ENCODE results near the gene PSKH1. TPM values are rescaled to one million over a fixed set of nuclear protein-coding genes. Genes with fewer than 3 reads are reported as not detected.

The PSKH1 gene
- total and polyA plus RNA-seq, 9 of the 15 experiments (the other 6 are each of a cell fraction or from before 2014, with no cell fraction given), result 0.96 to 20.9 (median 9.4) TPM

- TF ChIP-seq, protein P1, sequence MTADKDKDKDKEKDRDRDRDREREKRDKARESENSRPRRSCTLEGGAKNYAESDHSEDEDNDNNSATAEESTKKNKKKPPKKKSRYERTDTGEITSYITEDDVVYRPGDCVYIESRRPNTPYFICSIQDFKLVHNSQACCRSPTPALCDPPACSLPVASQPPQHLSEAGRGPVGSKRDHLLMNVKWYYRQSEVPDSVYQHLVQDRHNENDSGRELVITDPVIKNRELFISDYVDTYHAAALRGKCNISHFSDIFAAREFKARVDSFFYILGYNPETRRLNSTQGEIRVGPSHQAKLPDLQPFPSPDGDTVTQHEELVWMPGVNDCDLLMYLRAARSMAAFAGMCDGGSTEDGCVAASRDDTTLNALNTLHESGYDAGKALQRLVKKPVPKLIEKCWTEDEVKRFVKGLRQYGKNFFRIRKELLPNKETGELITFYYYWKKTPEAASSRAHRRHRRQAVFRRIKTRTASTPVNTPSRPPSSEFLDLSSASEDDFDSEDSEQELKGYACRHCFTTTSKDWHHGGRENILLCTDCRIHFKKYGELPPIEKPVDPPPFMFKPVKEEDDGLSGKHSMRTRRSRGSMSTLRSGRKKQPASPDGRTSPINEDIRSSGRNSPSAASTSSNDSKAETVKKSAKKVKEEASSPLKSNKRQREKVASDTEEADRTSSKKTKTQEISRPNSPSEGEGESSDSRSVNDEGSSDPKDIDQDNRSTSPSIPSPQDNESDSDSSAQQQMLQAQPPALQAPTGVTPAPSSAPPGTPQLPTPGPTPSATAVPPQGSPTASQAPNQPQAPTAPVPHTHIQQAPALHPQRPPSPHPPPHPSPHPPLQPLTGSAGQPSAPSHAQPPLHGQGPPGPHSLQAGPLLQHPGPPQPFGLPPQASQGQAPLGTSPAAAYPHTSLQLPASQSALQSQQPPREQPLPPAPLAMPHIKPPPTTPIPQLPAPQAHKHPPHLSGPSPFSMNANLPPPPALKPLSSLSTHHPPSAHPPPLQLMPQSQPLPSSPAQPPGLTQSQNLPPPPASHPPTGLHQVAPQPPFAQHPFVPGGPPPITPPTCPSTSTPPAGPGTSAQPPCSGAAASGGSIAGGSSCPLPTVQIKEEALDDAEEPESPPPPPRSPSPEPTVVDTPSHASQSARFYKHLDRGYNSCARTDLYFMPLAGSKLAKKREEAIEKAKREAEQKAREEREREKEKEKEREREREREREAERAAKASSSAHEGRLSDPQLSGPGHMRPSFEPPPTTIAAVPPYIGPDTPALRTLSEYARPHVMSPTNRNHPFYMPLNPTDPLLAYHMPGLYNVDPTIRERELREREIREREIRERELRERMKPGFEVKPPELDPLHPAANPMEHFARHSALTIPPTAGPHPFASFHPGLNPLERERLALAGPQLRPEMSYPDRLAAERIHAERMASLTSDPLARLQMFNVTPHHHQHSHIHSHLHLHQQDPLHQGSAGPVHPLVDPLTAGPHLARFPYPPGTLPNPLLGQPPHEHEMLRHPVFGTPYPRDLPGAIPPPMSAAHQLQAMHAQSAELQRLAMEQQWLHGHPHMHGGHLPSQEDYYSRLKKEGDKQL (CRISPR knock-in tag; IDR thresholded peaks at IDR 0.05; ENCODE audit: borderline replicate concordance), result no peak; the same call in 1 of the 2 replicates
- peak; percentile 94 for TF ChIP-seq U2AF1 (optimal IDR thresholded peaks at IDR 0.05; ENCODE audit: low read depth, low read length)
- TF ChIP-seq ZEB2 (IDR thresholded peaks at IDR 0.05), result peak; percentile 95
- TF ChIP-seq POLR2B (IDR thresholded peaks at IDR 0.05; ENCODE audit: low read depth, partially characterized antibody), result peak; percentile 51
- peak; percentile 47; the same call in 1 of the 2 replicates for TF ChIP-seq MAFG (tag; conservative IDR thresholded peaks at IDR 0.05)
- TF ChIP-seq PCBP1 (IDR thresholded peaks at IDR 0.05; ENCODE audit: low read depth, low read length, poor library complexity, severe bottlenecking), result no peak
- no peak for TF ChIP-seq ZBTB8A (IDR thresholded peaks at IDR 0.05; ENCODE audit: partially characterized antibody)
- peak; percentile 87 for TF ChIP-seq SAFB (IDR thresholded peaks at IDR 0.05; ENCODE audit: borderline replicate concordance, low read depth, low read length)
- TF ChIP-seq ZNF224 (CRISPR knock-in tag; IDR thresholded peaks at IDR 0.05), result peak; percentile 80; the same call in 1 of the 2 replicates
- peak; percentile 97 for TF ChIP-seq ZC3H11A (IDR thresholded peaks at IDR 0.05; ENCODE audit: low read depth, low read length)
These were observed 20.2 kb upstream of the PSKH1 start, which contains the start of gene EDC4 (continued) for GRCh38 chr16:67872631-67873434.
